ENCODE results near the gene ELMO3.

ELMO3 gene

GRCh38 chr16:67191411-67191994 is 7.4 kb upstream of the ELMO3 start:
- DNase-seq, result no peak
- H3K9me3 Mint-ChIP-seq, result no peaks in the 10 kb centered on the region
- peaks cover 2 to 12% of the 10 kb centered on the region in 2 donors for H3K27me3 Mint-ChIP-seq
- peak overlapping the region; percentile 89 for H3K4me3 Mint-ChIP-seq
- peaks cover 23 to 32% of the 10 kb centered on the region in 2 donors for H3K36me3 Mint-ChIP-seq
- peak in 1 of 2 donors; percentile 2 for ATAC-seq (replicated peaks)
- H3K4me1 Mint-ChIP-seq, result peaks cover 20 to 49% of the 10 kb centered on the region in 2 donors
- H3K27ac Mint-ChIP-seq, result peak overlapping the region; percentile 88

- Mint-ChIP-seq H3K27me3 (peaks cover 0 to 6% of the 10 kb centered on the region in 2 donors), H3K27ac (peak within 1 kb of the TSS; percentile 88), H3K36me3 (peaks cover 30 to 38% of the 10 kb centered on the region in 2 donors), H3K4me3 (peak within 1 kb of the TSS; percentile 89), H3K9me3 (no peaks in the 10 kb centered on the region), H3K4me1 (peaks cover 23 to 55% of the 10 kb centered on the region in 2 donors)
- peak; percentile 99 to 100 for ATAC-seq (replicated peaks)
- peak; percentile 85 for DNase-seq
Observed at GRCh38 chr16:67191995-67192681, 6.8 kb upstream of the ELMO3 start, which contains the start of gene E2F4. TSS of gene E2F4 (plus strand) at chr16:67192155. CDS start at chr16:67192228, 73 bp downstream.

DNA sequence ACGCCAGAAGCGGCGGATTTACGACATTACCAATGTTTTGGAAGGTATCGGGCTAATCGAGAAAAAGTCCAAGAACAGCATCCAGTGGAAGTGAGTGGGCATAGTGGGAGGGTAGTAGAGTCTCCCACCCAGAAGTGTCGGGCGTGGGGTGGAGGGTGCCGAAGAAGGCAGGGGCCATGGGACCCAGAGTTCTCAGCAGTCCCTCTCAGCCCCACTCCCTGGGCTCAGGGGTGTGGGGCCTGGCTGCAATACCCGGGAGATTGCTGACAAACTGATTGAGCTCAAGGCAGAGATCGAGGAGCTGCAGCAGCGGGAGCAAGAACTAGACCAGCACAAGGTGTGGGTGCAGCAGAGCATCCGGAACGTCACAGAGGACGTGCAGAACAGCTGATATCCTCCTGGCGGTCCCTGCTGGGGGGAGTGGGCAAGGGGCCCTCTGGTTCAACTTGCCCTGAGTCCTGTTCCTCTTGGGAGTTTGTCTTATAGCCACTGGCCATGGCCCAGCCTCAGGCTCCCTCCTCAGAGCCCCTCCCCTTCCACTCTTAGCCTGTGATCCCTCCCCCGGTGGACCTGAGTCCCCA is 6.1 kb upstream of the ELMO3 start:
- Mint-ChIP-seq H3K36me3 (peaks cover 33 to 43% of the 10 kb centered on the region in 2 donors), H3K27ac (peak overlapping the region; percentile 88), H3K9me3 (no peaks in the 10 kb centered on the region), H3K4me3 (peak overlapping the region; percentile 89), H3K4me1 (peaks cover 23 to 61% of the 10 kb centered on the region in 2 donors), H3K27me3 (no peaks in the 10 kb centered on the region)
- DNase-seq (no peak), ATAC-seq (replicated peaks) (no peak)

- DNase-seq, result no peak
- Mint-ChIP-seq H3K9me3 (no peaks in the 10 kb centered on the region), H3K4me1 (peaks cover 28 to 68% of the 10 kb centered on the region in 2 donors), H3K27me3 (no peaks in the 10 kb centered on the region), H3K4me3 (peak overlapping the region; percentile 89), H3K27ac (peak overlapping the region; percentile 37), H3K36me3 (peaks cover 39 to 50% of the 10 kb centered on the region in 2 donors)
- no peak for ATAC-seq (replicated peaks)
Observed at GRCh38 chr16:67193536-67193935, 5.4 kb upstream of the ELMO3 start.

GRCh38 chr16:67194260-67194659 is 4.7 kb upstream of the ELMO3 start:
- no peaks in the 10 kb centered on the region for H3K27me3 Mint-ChIP-seq
- DNase-seq (no peak), ATAC-seq (replicated peaks) (no peak)
- H3K27ac Mint-ChIP-seq, result peak overlapping the region; percentile 42
- no peaks in the 10 kb centered on the region for H3K9me3 Mint-ChIP-seq
- H3K4me1 Mint-ChIP-seq, result peaks cover 28 to 70% of the 10 kb centered on the region in 2 donors
- peaks cover 40 to 51% of the 10 kb centered on the region in 2 donors for H3K36me3 Mint-ChIP-seq
- H3K4me3 Mint-ChIP-seq, result peak overlapping the region in 1 of 2 donors; percentile 89

GRCh38 chr16:67195676-67196075 is 3.3 kb upstream of the ELMO3 start:
- Mint-ChIP-seq H3K4me3 (no peak overlapping the region), H3K36me3 (peaks cover 49 to 61% of the 10 kb centered on the region in 2 donors), H3K27ac (peak overlapping the region; percentile 37), H3K4me1 (peaks cover 30 to 78% of the 10 kb centered on the region in 2 donors), H3K27me3 (no peaks in the 10 kb centered on the region), H3K9me3 (no peaks in the 10 kb centered on the region)
- ATAC-seq (replicated peaks) (no peak), DNase-seq (no peak)

- Mint-ChIP-seq H3K4me1 (peaks cover 25 to 69% of the 10 kb centered on the region in 2 donors), H3K36me3 (peaks cover 55 to 67% of the 10 kb centered on the region in 2 donors), H3K4me3 (peak overlapping the region in 1 of 2 donors; percentile 16), H3K27me3 (no peaks in the 10 kb centered on the region), H3K9me3 (no peaks in the 10 kb centered on the region), H3K27ac (no peak overlapping the region)
- DNase-seq (no peak), ATAC-seq (replicated peaks) (no peak)
Observed at GRCh38 chr16:67196881-67197280, 2.0 kb upstream of the ELMO3 start.

DNA sequence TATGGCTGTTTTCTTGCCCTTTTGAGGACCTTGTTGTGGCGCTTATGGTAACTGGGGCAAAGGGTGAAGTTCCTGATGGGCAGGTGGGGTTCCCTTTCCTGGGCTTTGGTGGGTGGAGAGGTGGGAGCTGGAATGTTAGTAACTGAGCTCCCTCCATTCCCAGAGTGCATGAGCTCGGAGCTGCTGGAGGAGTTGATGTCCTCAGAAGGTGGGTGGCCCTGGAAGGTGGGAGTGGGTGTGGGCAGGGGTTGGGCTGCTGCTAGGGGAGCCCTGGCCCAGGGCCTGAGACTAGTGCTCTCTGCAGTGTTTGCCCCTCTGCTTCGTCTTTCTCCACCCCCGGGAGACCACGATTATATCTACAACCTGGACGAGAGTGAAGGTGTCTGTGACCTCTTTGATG is 1.2 kb upstream of the ELMO3 start:
- peaks cover 24 to 66% of the 10 kb centered on the region in 2 donors for H3K4me1 Mint-ChIP-seq
- H3K36me3 Mint-ChIP-seq, result peaks cover 50 to 70% of the 10 kb centered on the region in 2 donors
- peak overlapping the region; percentile 31 for H3K27ac Mint-ChIP-seq
- DNase-seq, result no peak
- H3K9me3 Mint-ChIP-seq, result no peaks in the 10 kb centered on the region
- peak overlapping the region in 1 of 2 donors; percentile 32 for H3K4me3 Mint-ChIP-seq
- no peak for ATAC-seq (replicated peaks)
- H3K27me3 Mint-ChIP-seq, result no peaks in the 10 kb centered on the region

- ATAC-seq (replicated peaks) (peak; percentile 59 to 73), DNase-seq (no peak)
- H3K27me3 Mint-ChIP-seq, result no peaks in the 10 kb centered on the region
- peak overlapping the region; percentile 62 for H3K27ac Mint-ChIP-seq
- peaks cover 22 to 60% of the 10 kb centered on the region in 2 donors for H3K4me1 Mint-ChIP-seq
- H3K4me3 Mint-ChIP-seq, result no peak overlapping the region
- H3K9me3 Mint-ChIP-seq, result no peaks in the 10 kb centered on the region
- H3K36me3 Mint-ChIP-seq, result peaks cover 48 to 70% of the 10 kb centered on the region in 2 donors
Observed at GRCh38 chr16:67198238-67198734, 645 bp upstream of the ELMO3 start.

- no peak overlapping the region for H3K27ac Mint-ChIP-seq
- H3K4me1 Mint-ChIP-seq, result peaks cover 16 to 45% of the 10 kb centered on the region in 2 donors
- ATAC-seq (replicated peaks) (no peak), DNase-seq (no peak)
- no peaks in the 10 kb centered on the region for H3K9me3 Mint-ChIP-seq
- peaks cover 48 to 68% of the 10 kb centered on the region in 2 donors for H3K36me3 Mint-ChIP-seq
- H3K27me3 Mint-ChIP-seq, result no peaks in the 10 kb centered on the region
- H3K4me3 Mint-ChIP-seq, result peak overlapping the region in 1 of 2 donors; percentile 23
Observed at GRCh38 chr16:67199808-67200198, 872 bp downstream of the ELMO3 start.

DNA sequence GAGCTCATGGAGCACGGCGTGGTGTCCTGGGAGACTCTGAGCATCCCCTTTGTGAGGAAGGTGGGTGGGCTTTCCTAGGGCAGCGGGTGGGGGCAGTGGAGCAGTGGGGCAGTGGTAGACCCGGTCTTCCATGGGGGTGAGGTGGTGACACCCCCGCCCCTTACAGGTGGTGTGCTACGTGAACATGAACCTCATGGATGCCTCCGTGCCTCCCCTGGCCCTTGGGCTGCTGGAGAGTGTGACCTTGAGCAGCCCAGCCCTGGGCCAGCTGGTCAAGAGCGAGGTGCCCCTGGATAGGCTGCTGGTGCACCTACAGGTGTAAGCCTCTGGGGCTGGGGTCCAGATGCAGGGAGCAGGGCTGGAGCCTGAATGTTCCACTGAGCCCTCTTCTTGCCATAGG is 1.6 kb downstream of the ELMO3 start:
- H3K27ac Mint-ChIP-seq, result no peak overlapping the region
- peaks cover 16 to 40% of the 10 kb centered on the region in 2 donors for H3K4me1 Mint-ChIP-seq
- ATAC-seq (replicated peaks), result no peak

DNA sequence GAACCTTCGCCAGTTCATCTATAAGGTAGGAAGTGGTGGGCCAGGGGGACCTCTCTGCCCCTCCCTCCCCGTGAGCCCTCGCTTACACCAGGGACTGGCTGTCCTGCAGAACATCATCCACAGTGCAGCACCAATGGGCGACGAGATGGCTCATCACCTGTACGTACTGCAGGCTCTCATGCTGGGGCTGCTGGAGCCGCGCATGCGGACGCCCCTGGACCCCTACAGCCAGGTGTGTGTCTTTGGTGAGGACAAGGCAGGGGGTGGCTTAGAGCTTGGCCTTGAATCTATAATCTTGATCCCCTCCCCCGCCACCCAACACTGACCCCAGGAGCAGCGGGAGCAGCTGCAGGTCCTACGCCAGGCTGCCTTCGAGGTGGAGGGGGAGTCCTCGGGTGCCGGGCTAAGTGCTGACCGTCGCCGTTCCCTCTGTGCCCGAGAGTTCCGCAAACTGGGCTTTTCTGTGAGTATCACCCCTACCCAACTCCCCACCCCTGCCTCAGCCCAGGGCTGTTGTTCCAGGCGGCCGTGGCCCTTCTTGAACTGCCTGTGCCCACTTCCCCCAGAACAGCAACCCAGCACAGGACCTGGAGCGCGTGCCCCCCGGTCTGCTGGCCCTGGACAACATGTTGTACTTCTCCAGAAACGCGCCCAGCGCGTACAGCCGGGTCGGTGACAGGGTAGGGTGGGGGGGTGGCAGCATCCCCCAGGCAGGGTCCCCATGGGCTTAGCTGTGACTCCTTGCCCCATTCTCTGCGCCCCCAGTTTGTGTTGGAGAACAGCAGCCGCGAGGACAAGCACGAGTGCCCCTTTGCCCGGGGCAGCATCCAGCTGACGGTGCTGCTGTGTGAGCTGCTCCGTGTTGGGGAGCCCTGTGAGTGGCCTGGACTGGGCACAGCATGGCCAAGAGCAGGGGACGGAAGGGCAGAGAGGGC is 2.7 kb downstream of the ELMO3 start:
- Mint-ChIP-seq H3K4me1 (peaks cover 12 to 28% of the 10 kb centered on the region in 2 donors), H3K9me3 (no peaks in the 10 kb centered on the region), H3K36me3 (peaks cover 33 to 68% of the 10 kb centered on the region in 2 donors), H3K4me3 (no peak overlapping the region), H3K27ac (no peak overlapping the region), H3K27me3 (no peaks in the 10 kb centered on the region)
- ATAC-seq (replicated peaks) (no peak), DNase-seq (no peak)

More for the DNA sequence above, 1.6 kb downstream of the ELMO3 start:
- Mint-ChIP-seq H3K9me3 (no peaks in the 10 kb centered on the region), H3K36me3 (peaks cover 41 to 68% of the 10 kb centered on the region in 2 donors), H3K27me3 (no peaks in the 10 kb centered on the region), H3K4me3 (no peak overlapping the region)
- no peak for DNase-seq

DNA sequence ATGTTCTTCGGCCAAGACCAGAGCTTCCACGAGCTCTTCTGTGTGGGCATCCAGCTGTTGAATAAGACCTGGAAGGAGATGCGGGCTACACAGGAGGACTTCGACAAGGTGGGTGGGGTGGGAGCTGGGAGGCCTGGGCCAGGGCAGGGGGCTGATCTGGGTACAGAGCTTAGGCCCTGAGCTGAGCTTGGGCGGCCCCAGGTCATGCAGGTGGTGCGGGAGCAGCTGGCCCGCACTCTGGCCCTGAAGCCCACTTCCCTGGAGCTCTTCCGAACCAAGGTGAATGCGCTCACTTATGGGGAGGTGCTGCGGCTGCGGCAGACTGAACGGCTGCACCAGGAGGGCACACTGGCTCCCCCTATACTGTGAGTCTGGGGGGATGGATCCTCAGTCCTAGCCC is 3.5 kb downstream of the ELMO3 start:
- DNase-seq, result no peak
- ATAC-seq (replicated peaks), result no peak
- H3K36me3 Mint-ChIP-seq, result peaks cover 28 to 65% of the 10 kb centered on the region in 2 donors
- peaks cover 11 to 21% of the 10 kb centered on the region in 2 donors for H3K4me1 Mint-ChIP-seq
- H3K4me3 Mint-ChIP-seq, result no peak overlapping the region
- no peak overlapping the region for H3K27ac Mint-ChIP-seq
- H3K9me3 Mint-ChIP-seq, result no peaks in the 10 kb centered on the region
- H3K27me3 Mint-ChIP-seq, result no peaks in the 10 kb centered on the region
